Lower leg skin (tissue), 4 donors: Measurements from ENCODE around the gene TTLL5. TPM values are rescaled to one million over a fixed set of nuclear protein-coding genes. Genes with fewer than 3 reads are reported as not detected.

Source experiments
- DNase-seq, 2 donors: peaks; one replicate each; pipeline ENCODE4 v3.0.0-alpha.2; 2019; ENCODE audit warnings: low spot score in 2 of 2
- H3K4me3 ChIP-seq: fragments of 200-600 bp; sonication (generic); 2 replicates; pipeline ENCODE4 v1.5.1; 2017; ENCODE audit warnings: mild to moderate bottlenecking, low read depth; ENCODE audit not compliant: poor library complexity, severe bottlenecking
- POLR2A ChIP-seq, 2 donors: fragments of 450-650 bp; IDR thresholded peaks; one replicate each; pipeline ENCODE4 v1.6.1; 2016 to 2017; ENCODE audit warnings: antibody characterized with exemption in 2 of 2, mild to moderate bottlenecking in 1 of 2, moderate library complexity in 1 of 2
- WGBS, 2 donors: methylation state at CpG; one replicate each; pipeline ENCODE4 v1.1.5; 2018; 5-methylcytosine and 5-hydroxymethylcytosine counted together
- intact Hi-C: fragments of 100-400 bp; cut with DNase I; formaldehyde crosslinking; loops from one replicate; pipeline ENCODE4 v1.15.0; 2023; ENCODE audit warnings: low total_unique reads
- total RNA-seq, 4 donors: library from RNA; depleted of rRNA; stranded (reverse); fragments of >200 nt; gene quantifications; one replicate each; pipeline ENCODE4 v1.1.0, GENCODE V29; 2016
- TF ChIP-seq, protein P1 (sequence below), 3 donors: fragments of 450-650 bp; IDR thresholded peaks; one replicate each; pipeline ENCODE4 v1.5.1; 2016; ENCODE audit warnings: antibody characterized with exemption in 3 of 3, mild to moderate bottlenecking in 3 of 3, moderate library complexity in 2 of 3

TTLL5 gene
- total RNA-seq, 4 donors from 2014 or later: 16.5 to 31.1 (median 18.4) TPM

DNA sequence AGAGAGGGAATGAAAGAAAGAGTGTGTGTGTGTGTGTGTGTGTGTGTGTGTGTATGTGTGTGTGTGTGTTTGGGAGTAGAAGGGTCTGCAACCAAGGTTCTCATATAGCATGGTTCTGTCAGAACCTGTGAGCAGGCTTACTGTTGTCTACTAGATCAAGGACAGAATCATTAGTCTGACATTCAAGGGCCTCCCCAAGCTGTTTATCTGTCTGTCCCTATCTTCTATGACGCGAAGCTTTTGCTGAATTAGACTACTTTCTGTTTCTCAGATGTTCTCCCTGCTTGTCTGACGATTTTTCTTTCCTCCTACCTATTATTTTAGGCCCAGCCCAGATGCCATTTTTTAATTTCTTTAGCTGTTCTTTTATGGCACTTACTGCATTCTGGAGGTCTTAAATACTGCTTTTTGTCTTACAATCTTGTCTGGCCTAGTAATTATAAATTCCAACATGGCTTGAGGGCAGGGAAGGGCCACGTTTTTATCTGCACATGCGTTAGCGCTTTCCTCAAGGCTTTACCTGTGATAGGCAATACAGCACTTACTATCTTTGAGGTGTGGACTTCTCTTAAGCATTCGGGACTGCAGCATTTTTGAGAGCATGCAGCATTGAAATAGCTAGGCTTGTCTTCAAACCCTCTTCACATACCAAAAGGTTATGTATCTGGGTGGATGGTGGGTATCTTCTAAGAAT is 150.2 kb downstream of the TTLL5 start:
- TF ChIP-seq POLR2A (IDR thresholded peaks at IDR 0.05): no peak
- TF ChIP-seq, protein P1, sequence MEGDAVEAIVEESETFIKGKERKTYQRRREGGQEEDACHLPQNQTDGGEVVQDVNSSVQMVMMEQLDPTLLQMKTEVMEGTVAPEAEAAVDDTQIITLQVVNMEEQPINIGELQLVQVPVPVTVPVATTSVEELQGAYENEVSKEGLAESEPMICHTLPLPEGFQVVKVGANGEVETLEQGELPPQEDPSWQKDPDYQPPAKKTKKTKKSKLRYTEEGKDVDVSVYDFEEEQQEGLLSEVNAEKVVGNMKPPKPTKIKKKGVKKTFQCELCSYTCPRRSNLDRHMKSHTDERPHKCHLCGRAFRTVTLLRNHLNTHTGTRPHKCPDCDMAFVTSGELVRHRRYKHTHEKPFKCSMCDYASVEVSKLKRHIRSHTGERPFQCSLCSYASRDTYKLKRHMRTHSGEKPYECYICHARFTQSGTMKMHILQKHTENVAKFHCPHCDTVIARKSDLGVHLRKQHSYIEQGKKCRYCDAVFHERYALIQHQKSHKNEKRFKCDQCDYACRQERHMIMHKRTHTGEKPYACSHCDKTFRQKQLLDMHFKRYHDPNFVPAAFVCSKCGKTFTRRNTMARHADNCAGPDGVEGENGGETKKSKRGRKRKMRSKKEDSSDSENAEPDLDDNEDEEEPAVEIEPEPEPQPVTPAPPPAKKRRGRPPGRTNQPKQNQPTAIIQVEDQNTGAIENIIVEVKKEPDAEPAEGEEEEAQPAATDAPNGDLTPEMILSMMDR (IDR thresholded peaks at IDR 0.05): no peak
- intact Hi-C loops: no loop called here
- WGBS, 2 donors: 50 to 66% methylated on average over 7 of the region's 7 CpGs
- no peak for DNase-seq
- H3K4me3 ChIP-seq: no peak overlapping the region

DNA sequence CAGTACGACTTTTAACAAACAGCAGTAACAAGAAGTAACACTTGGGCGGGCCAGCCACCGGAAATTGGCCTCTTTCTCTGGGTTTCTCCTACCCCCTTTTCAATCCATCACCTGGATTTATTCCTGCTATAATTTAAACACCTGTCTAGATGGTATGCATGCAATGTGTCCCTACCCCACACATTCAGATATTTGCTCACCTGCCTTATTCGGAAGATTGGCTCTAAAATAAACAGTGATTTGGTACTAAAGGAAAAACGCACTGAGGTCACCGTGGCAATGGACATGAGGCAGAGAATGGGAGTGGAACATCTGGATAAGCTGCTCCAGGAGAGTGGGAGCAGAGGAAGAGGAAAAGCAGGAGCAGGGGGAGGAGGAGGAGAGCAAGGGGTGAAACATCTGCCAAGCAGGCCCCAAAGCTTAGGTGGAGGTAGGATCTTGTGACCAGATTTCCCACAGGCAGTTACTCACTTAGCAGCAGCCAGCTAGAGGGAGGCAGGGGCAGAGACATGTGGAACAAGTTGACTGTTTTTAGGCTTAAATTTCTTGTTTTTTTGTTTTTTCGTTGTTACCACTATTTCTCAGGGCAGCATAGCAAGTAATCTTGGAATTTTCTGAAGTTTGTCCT is 150.9 kb downstream of the TTLL5 start:
- WGBS, 2 donors: 48 to 55% methylated on average over 7 of the region's 7 CpGs
- no peak overlapping the region for H3K4me3 ChIP-seq
- intact Hi-C loops: no loop called here
- DNase-seq: no peak
- no peak for TF ChIP-seq POLR2A (IDR thresholded peaks at IDR 0.05)
- TF ChIP-seq, protein P1 (IDR thresholded peaks at IDR 0.05): no peak

DNA sequence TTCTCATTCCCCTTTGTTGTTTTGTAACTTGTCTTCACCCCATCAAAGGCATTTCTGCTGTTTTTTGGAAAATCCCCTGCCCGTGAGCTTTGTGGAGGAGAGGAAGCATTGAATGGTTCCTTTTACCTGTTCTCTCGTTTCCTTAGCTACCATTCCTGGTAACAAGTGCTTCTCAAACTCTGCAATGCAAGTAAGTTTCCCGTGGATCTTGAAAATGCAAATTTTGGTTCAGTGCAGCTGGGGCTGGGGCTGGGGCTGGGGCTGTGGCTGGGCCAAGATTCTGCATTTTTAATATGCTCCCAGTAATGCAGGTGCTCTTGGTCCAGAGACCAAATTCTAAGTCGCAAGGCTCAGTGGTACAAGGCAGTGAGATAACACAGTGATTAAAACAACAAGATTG is 151.6 kb downstream of the TTLL5 start:
- intact Hi-C loops: no loop called here
- H3K4me3 ChIP-seq: no peak overlapping the region
- 80 to 81% methylated on average over 4 of the region's 4 CpGs for WGBS, 2 donors
- no peak for DNase-seq
- TF ChIP-seq, protein P1 (IDR thresholded peaks at IDR 0.05): no peak
- no peak for TF ChIP-seq POLR2A (IDR thresholded peaks at IDR 0.05)

DNA sequence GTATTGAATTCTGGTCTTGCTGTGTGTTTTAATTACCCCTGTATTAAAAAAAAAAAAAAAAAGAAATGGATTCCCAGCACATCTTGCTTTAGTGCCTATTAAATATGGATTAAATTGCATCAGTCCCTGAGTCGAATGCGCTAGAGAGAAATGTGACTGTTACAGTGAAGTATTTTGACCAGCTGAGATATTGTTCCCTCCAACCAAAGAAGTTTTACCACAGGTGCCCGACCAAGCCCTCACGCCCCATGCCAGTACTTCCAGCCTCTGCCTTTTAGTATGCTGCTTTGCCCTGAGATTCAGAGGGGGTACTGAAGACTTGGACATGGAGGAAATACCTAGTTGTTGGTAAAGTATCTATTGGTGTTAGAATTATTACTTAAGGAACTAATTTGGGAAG is 159.7 kb downstream of the TTLL5 start:
- 91% methylated on average over 4 of the region's 4 CpGs for WGBS, 2 donors
- TF ChIP-seq, protein P1 (IDR thresholded peaks at IDR 0.05): no peak
- no peak for TF ChIP-seq POLR2A (IDR thresholded peaks at IDR 0.05)
- intact Hi-C loops: no loop called here
- no peak overlapping the region for H3K4me3 ChIP-seq
- no peak for DNase-seq

DNA sequence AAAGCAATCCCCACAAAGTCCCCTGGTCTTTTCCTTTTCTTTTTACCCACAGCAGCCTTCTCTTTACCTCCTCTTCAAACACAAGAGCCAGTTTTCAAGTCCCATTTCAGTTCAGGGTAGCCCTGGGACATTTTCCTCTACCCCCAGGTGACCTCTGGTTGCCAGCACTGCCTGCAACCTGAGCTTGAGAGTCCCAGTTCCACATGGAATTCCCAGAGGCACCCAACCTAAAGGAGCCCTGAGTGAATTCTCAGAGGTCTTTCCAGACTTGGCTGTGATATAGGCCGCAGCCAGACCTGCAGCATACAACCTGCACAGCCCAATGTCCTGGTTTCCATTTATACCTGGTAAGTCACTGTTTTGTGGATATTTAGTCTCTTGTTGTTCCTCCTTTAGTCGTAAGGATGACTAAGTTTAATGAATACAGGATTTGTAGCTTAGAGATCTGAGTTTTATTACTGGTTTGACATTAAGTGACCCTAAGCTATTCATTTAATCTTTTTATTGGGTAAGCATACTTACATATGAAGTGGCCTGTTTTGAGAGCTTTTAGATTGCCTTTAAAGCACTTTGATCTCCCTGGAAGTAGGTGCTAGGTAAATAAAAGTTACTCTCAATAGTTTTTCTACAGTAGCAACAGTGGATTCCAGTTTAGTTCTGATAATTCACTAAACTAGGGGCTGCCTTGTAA is 160.9 kb downstream of the TTLL5 start:
- H3K4me3 ChIP-seq: no peak overlapping the region
- no peak for DNase-seq
- TF ChIP-seq, protein P1 (IDR thresholded peaks at IDR 0.05): no peak
- TF ChIP-seq POLR2A (IDR thresholded peaks at IDR 0.05): no peak
- WGBS, 2 donors: 79 to 96% methylated on average over 2 of the region's 2 CpGs
- intact Hi-C loops: no loop called here
